MM.1S (cell line): Measurements from ENCODE around the gene ARMC8.
A peak's percentile ranks its signal among the peaks of the same experiment; 100 is the strongest.

Experiments
- DNase-seq: peaks from one replicate; pipeline ENCODE4 v3.0.0-alpha.2; 2015
- H2AFZ ChIP-seq: fragments of 300-600 bp; sonication (generic); 2 replicates; pipeline ENCODE4 v1.6.0; 2016; ENCODE audit warnings: antibody characterized with exemption, low read length
- H3F3A ChIP-seq: fragments of 300-600 bp; sonication (generic); 2 replicates; pipeline ENCODE4 v1.6.1; 2016; ENCODE audit warnings: mild to moderate bottlenecking, antibody characterized with exemption, low read length, moderate library complexity, mixed read lengths; ENCODE audit not compliant: insufficient read depth
- H3K27ac ChIP-seq: fragments of 300-600 bp; sonication (generic); 2 replicates; pipeline ENCODE4 v1.5.1; 2016; ENCODE audit warnings: mild to moderate bottlenecking, low read length
- H3K27me3 ChIP-seq: fragments of 300-600 bp; sonication (generic); replicated peaks from 2 replicates; pipeline ENCODE4 v1.6.0; 2016; ENCODE audit warnings: low read length; ENCODE audit not compliant: insufficient read depth
- H3K36me3 ChIP-seq: fragments of 300-600 bp; sonication (generic); replicated peaks from 2 replicates; pipeline ENCODE4 v1.6.1; 2016; ENCODE audit warnings: mild to moderate bottlenecking, low read length, mixed read lengths; ENCODE audit not compliant: insufficient read depth
- H3K4me1 ChIP-seq: fragments of 300-600 bp; sonication (generic); 2 replicates; pipeline ENCODE4 v1.6.1; 2016; ENCODE audit warnings: low read length, mixed read lengths
- H3K4me2 ChIP-seq: fragments of 300-600 bp; sonication (generic); 2 replicates; pipeline ENCODE4 v1.6.0; 2016; ENCODE audit warnings: low read depth, low read length
- H3K4me3 ChIP-seq: fragments of 300-600 bp; sonication (generic); 2 replicates; pipeline ENCODE4 v1.5.1; 2016; ENCODE audit warnings: low read length, mixed read lengths
- H3K79me2 ChIP-seq: fragments of 300-600 bp; sonication (generic); 2 replicates; pipeline ENCODE4 v1.6.1; 2016; ENCODE audit warnings: mixed run types, low read length, mixed read lengths
- H3K9ac ChIP-seq: fragments of 300-600 bp; sonication (generic); 2 replicates; pipeline ENCODE4 v1.6.1; 2016; ENCODE audit warnings: low read length, mixed read lengths
- H3K9me2 ChIP-seq: fragments of 300-600 bp; sonication (generic); replicated peaks from 2 replicates; pipeline ENCODE4 v1.6.1; 2016; ENCODE audit warnings: mild to moderate bottlenecking, low read length, mixed read lengths; ENCODE audit not compliant: insufficient read depth
- H3K9me3 ChIP-seq: fragments of 300-600 bp; sonication (generic); replicated peaks from 2 replicates; pipeline ENCODE4 v1.6.1; 2016; ENCODE audit warnings: mild to moderate bottlenecking, low read length, mixed read lengths; ENCODE audit not compliant: insufficient read depth
- H4K20me1 ChIP-seq: fragments of 300-600 bp; sonication (generic); 2 replicates; pipeline ENCODE4 v1.6.1; 2016; ENCODE audit warnings: mild to moderate bottlenecking, low read length, moderate library complexity, mixed read lengths; ENCODE audit not compliant: insufficient read depth
- EZH2 ChIP-seq: fragments of 300-600 bp; sonication (generic); optimal IDR thresholded peaks from 2 replicates; pipeline ENCODE3; 2017; ENCODE audit warnings: low read depth, mild to moderate bottlenecking, antibody characterized with exemption, low read length, mixed read lengths
- EZH2phosphoT487 ChIP-seq: fragments of 300-600 bp; sonication (generic); IDR thresholded peaks from 2 replicates; pipeline ENCODE4 v1.6.1; 2018; ENCODE audit warnings: antibody characterized with exemption, low read length
- TF ChIP-seq, protein P1 (sequence below): fragments of 300-600 bp; sonication (generic); IDR thresholded peaks from 2 replicates; pipeline ENCODE4 v1.5.1; 2016; ENCODE audit warnings: antibody characterized with exemption, low read length, mixed read lengths

The ARMC8 gene

DNA sequence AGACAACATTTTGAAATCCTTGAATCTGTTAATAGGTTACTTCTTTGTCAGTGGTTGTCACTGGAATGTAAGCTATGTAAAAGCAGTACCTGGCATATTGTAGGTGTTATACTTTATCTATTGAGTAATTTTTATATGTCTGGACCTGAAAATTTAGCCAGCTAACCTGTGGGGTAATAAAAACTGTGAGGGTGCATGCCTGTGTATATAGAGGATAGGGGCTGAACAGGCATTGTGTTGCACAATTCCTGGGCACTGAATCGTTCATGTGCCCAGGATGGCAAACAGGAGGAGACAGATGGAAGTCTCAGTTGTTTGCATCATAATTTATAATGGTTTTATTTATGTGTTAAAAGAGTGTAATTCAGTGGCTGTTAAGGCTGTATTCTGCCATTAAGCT, 67.1 kb downstream of the ARMC8 start:
- H3K4me2 ChIP-seq, result no peak overlapping the region
- no peak overlapping the region for H3K4me3 ChIP-seq
- H3K27me3 ChIP-seq, result no peaks in the 10 kb centered on the region
- no peak overlapping the region for H3K9ac ChIP-seq
- no peaks in the 10 kb centered on the region for H3K9me2 ChIP-seq
- no peaks in the 10 kb centered on the region for H3K9me3 ChIP-seq
- H3K36me3 ChIP-seq, result no peaks in the 10 kb centered on the region
- no peak overlapping the region for H3K27ac ChIP-seq
- peaks cover 16% of the 10 kb centered on the region for H3K4me1 ChIP-seq
- H3F3A ChIP-seq, result no peaks in the 10 kb centered on the region
- TF ChIP-seq EZH2phosphoT487, result no peak
- TF ChIP-seq, protein P1, sequence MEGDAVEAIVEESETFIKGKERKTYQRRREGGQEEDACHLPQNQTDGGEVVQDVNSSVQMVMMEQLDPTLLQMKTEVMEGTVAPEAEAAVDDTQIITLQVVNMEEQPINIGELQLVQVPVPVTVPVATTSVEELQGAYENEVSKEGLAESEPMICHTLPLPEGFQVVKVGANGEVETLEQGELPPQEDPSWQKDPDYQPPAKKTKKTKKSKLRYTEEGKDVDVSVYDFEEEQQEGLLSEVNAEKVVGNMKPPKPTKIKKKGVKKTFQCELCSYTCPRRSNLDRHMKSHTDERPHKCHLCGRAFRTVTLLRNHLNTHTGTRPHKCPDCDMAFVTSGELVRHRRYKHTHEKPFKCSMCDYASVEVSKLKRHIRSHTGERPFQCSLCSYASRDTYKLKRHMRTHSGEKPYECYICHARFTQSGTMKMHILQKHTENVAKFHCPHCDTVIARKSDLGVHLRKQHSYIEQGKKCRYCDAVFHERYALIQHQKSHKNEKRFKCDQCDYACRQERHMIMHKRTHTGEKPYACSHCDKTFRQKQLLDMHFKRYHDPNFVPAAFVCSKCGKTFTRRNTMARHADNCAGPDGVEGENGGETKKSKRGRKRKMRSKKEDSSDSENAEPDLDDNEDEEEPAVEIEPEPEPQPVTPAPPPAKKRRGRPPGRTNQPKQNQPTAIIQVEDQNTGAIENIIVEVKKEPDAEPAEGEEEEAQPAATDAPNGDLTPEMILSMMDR, result no peak
- TF ChIP-seq EZH2, result no peak
- H3K79me2 ChIP-seq, result no peaks in the 10 kb centered on the region
- H2AFZ ChIP-seq, result no peak overlapping the region
- no peaks in the 10 kb centered on the region for H4K20me1 ChIP-seq
- no peak for DNase-seq

DNA sequence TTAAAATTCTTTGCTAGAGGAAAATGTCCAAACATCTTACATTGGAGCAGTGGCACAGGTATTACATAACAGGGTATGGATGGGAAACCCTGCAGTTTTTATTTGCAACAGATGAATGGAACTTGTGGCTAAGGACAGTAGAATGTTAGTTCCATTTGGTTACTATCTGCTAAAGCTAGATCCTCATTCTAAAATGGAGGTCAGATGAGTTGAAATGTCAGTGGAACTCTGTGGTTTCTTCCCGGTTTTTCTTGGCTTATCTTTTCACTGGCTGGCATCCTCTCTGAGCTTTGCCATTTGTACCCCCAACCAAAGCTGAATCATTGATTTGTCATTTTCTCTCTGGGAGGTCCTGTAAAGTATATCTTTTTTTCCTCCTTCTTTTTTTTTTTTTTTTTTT, 68.9 kb downstream of the ARMC8 start:
- TF ChIP-seq, protein P1, result no peak
- TF ChIP-seq EZH2 (no peak), EZH2phosphoT487 (no peak)
- H3K4me1 ChIP-seq, result peaks cover 22% of the 10 kb centered on the region
- no peaks in the 10 kb centered on the region for H3K9me3 ChIP-seq
- H3K27me3 ChIP-seq, result no peaks in the 10 kb centered on the region
- H2AFZ ChIP-seq, result no peak overlapping the region
- DNase-seq, result no peak
- no peak overlapping the region for H3K4me3 ChIP-seq
- no peaks in the 10 kb centered on the region for H3K9me2 ChIP-seq
- no peak overlapping the region for H3K27ac ChIP-seq
- H4K20me1 ChIP-seq, result no peaks in the 10 kb centered on the region
- H3K36me3 ChIP-seq, result no peaks in the 10 kb centered on the region
- H3K9ac ChIP-seq, result no peak overlapping the region
- H3F3A ChIP-seq, result no peaks in the 10 kb centered on the region
- no peaks in the 10 kb centered on the region for H3K79me2 ChIP-seq
- H3K4me2 ChIP-seq, result no peak overlapping the region

DNA sequence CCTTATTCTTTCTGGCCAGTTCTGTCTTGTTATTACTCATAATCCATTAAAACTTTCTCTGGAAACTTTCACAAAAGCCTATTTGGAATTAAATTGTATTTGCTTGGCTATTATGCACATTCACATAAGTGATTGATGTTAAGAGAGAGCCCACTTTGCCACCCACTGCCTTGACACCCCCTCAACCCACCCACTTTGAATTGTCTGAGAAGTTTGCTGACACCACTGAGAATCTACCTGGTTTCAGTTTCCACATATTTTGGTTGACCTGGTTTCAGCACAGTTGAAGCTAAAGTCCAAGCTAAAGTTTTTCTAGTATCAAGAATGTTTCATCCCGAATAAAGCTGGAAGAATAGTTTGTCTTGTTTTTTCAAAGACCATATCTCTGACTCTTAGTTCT, 70.9 kb downstream of the ARMC8 start:
- TF ChIP-seq EZH2phosphoT487, result no peak
- TF ChIP-seq, protein P1, result no peak
- no peak for TF ChIP-seq EZH2
- H3K36me3 ChIP-seq, result no peaks in the 10 kb centered on the region
- no peaks in the 10 kb centered on the region for H3K9me3 ChIP-seq
- peak overlapping the region; percentile 34; the same call in 1 of the 2 replicates for H3K4me2 ChIP-seq
- H2AFZ ChIP-seq, result no peak overlapping the region
- peak; percentile 33 for DNase-seq
- H3F3A ChIP-seq, result no peaks in the 10 kb centered on the region
- peaks cover 22% of the 10 kb centered on the region for H3K4me1 ChIP-seq
- H3K79me2 ChIP-seq, result no peaks in the 10 kb centered on the region
- no peaks in the 10 kb centered on the region for H3K27me3 ChIP-seq
- no peaks in the 10 kb centered on the region for H3K9me2 ChIP-seq
- no peak overlapping the region for H3K27ac ChIP-seq
- no peak overlapping the region for H3K4me3 ChIP-seq
- no peak overlapping the region for H3K9ac ChIP-seq
- H4K20me1 ChIP-seq, result no peaks in the 10 kb centered on the region
